Activated naive CD8-positive, alpha-beta T cell treated with anti-CD3 and anti-CD28 coated beads, Interleukin-2, amount 10 ng/mL, durations not matched to agents 7 days and 5 days (primary cell): Measurements from ENCODE around the gene ANKRD6. TPM values are rescaled to one million over a fixed set of nuclear protein-coding genes. Genes with fewer than 3 reads are reported as not detected.
"Not testable (repeated sequence)": the region's sequence is repeated elsewhere in the genome, so short reads cannot be mapped to it uniquely, and the experiment has no call there.

Source experiments
- ATAC-seq: fragments of 150-1000 bp; cut with Tn5 transposase; one replicate; pipeline ENCODE4 v1.10.0; 2021; ENCODE audit warnings: low read depth, moderate library complexity
- POLR2A ChIA-PET: fragments of 350-600 bp; sonication (Branson Sonifier 250); formaldehyde crosslinking; loops from one replicate; lab custom pipeline; 2021; ENCODE audit warnings: antibody characterized with exemption; lab: Charles Lee
- DNase-seq: peaks from one replicate; pipeline ENCODE4 v3.0.0; 2021
- H3K27ac Mint-ChIP-seq: one replicate; pipeline ENCODE4 v1.8.0; 2022; ENCODE audit warnings: mild to moderate bottlenecking, mixed read lengths
- H3K27me3 Mint-ChIP-seq: one replicate; pipeline ENCODE4 v1.8.0; 2022; ENCODE audit warnings: mild to moderate bottlenecking, moderate library complexity, mixed read lengths
- H3K36me3 Mint-ChIP-seq: one replicate; pipeline ENCODE4 v1.8.0; 2021; ENCODE audit warnings: mild to moderate bottlenecking, mixed read lengths
- H3K4me1 Mint-ChIP-seq: one replicate; pipeline ENCODE4 v1.8.0; 2021; ENCODE audit warnings: mixed read lengths
- H3K4me3 Mint-ChIP-seq: one replicate; pipeline ENCODE4 v1.8.0; 2022; ENCODE audit warnings: mild to moderate bottlenecking, moderate library complexity, mixed read lengths
- H3K9me3 Mint-ChIP-seq: one replicate; pipeline ENCODE4 v1.8.0; 2021; ENCODE audit warnings: mixed read lengths
- total RNA-seq, 2 experiments: library from RNA; stranded (reverse); gene quantifications; one replicate each; pipeline ENCODE4 v1.2.3, GENCODE V29; 2021

The ANKRD6 gene
- 10 to 100 TPM; 14.7 to 18.9 TPM for total RNA-seq

- POLR2A ChIA-PET: no interaction called here
- H3K4me3 Mint-ChIP-seq: peak within 1 kb of the TSS; percentile 87
- H3K36me3 Mint-ChIP-seq: no peaks in the 10 kb centered on the region
- no peaks in the 10 kb centered on the region for H3K9me3 Mint-ChIP-seq
- H3K4me1 Mint-ChIP-seq: peaks cover 19% of the 10 kb centered on the region
- ATAC-seq: peak; percentile 92
- H3K27ac Mint-ChIP-seq: peak within 1 kb of the TSS; percentile 74
- peaks cover 38% of the 10 kb centered on the region for H3K27me3 Mint-ChIP-seq
- DNase-seq: peak; percentile 98
Measured at GRCh38 chr6:89432875-89433251, at the start of gene ANKRD6. TSS of gene ANKRD6 (plus strand) at chr6:89433152. CDS start at chr6:89566977, 133,825 bp downstream.

GRCh38 chr6:89385156-89385667 lies 47.7 kb upstream of the ANKRD6 start:
- POLR2A ChIA-PET: no interaction called here
- ATAC-seq: no peak
- Mint-ChIP-seq H3K9me3 (no peaks in the 10 kb centered on the region), H3K4me1 (peaks cover 4% of the 10 kb centered on the region), H3K36me3 (peaks cover 2% of the 10 kb centered on the region), H3K27me3 (peaks cover 4% of the 10 kb centered on the region), H3K27ac (no peak overlapping the region), H3K4me3 (no peak overlapping the region)
- DNase-seq: no peak

DNA sequence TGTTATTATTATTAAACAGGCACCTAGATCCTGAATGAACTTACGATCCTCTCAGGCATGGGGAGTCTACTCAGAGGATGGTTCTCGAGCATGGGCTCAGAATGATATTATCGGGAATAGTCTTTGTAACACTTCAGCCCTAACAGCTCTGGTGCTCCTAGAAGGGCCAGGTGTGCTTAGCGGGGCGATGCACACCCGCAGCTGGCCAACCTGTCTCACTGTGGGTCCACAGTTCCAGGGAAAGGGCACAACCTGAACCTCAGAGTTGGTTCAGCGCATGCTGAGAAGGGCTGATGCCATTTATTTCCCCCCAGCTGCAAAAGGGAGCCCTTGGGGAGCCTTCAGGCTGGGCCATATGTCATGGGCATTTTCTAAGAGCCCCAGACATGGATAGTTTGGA lies 47.1 kb upstream of the ANKRD6 start:
- Mint-ChIP-seq H3K36me3 (peaks cover 2% of the 10 kb centered on the region), H3K4me3 (no peak overlapping the region), H3K9me3 (no peaks in the 10 kb centered on the region), H3K4me1 (peaks cover 4% of the 10 kb centered on the region), H3K27me3 (peaks cover 2% of the 10 kb centered on the region), H3K27ac (no peak overlapping the region)
- ATAC-seq: no peak
- DNase-seq: no peak
- POLR2A ChIA-PET: no interaction called here

DNA sequence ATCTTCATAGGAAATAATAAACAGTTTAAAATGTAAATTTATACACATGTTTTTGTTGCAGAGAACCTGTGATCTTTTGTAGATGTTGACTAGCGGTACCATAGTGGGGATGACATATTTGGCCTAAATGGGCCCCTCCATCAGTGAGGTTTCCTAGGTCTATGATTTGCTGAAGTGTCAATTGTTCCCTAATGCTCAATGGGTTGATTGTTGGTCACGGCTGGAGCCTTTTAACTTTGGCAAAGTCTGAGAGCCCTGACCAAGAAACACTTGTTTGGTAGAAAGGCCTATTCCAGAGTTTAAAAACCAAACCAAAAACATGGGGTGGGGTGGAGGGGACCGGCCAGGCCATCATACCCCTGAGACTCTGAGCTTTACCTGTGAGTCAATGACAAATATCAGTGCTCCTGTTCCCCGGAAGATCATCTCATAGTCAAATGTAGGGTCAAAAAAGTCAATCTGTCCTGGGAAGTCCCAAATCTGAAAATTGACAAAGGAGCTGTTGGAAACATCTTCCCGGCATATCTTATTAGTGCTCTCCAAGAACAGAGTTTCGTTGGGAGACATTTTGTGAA lies 45.9 kb upstream of the ANKRD6 start:
- DNase-seq: no peak
- Mint-ChIP-seq H3K27ac (peak overlapping the region; percentile 35), H3K4me1 (peaks cover 4% of the 10 kb centered on the region), H3K4me3 (no peak overlapping the region), H3K27me3 (no peaks in the 10 kb centered on the region), H3K9me3 (peaks cover 2% of the 10 kb centered on the region), H3K36me3 (peaks cover 2% of the 10 kb centered on the region)
- ATAC-seq: no peak
- POLR2A ChIA-PET: no interaction called here

GRCh38 chr6:89387516-89388201 lies 45.3 kb upstream of the ANKRD6 start:
- H3K27ac Mint-ChIP-seq: peak overlapping the region; percentile 35
- no peak overlapping the region for H3K4me3 Mint-ChIP-seq
- H3K4me1 Mint-ChIP-seq: peaks cover 4% of the 10 kb centered on the region
- no peaks in the 10 kb centered on the region for H3K27me3 Mint-ChIP-seq
- DNase-seq (no peak), ATAC-seq (no peak)
- POLR2A ChIA-PET: no interaction called here
- H3K9me3 Mint-ChIP-seq: peaks cover 2% of the 10 kb centered on the region
- peaks cover 2% of the 10 kb centered on the region for H3K36me3 Mint-ChIP-seq

DNA sequence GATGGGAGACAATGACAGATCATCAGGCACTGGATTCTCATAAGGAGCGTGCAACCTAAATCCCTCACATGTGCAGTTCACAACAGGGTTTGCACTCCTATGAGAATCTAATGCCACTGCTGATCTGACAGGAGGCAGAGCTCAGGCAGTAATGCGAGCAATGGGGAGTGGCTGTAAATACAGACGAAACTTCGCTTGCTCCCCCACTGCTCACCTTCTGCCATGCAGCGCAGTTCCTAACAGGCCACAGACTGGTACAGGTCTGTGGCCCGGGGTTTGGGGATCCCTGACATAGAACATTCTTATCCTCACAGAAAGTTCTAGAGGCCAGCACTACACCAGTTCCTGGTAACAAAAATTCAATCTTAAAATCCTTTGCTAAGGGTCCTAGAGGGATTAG lies 44.1 kb upstream of the ANKRD6 start:
- DNase-seq (no peak), ATAC-seq (no peak)
- peaks cover 9% of the 10 kb centered on the region for H3K36me3 Mint-ChIP-seq
- no peaks in the 10 kb centered on the region for H3K27me3 Mint-ChIP-seq
- peaks cover 8% of the 10 kb centered on the region for H3K9me3 Mint-ChIP-seq
- H3K4me1 Mint-ChIP-seq: peaks cover 4% of the 10 kb centered on the region
- POLR2A ChIA-PET: interaction anchor here (0.6 kb wide), 1 partner anchor 220 kb away, joined by 4 read pairs; no protein-coding TSS in a partner anchor
- H3K27ac Mint-ChIP-seq: no peak overlapping the region
- no peak overlapping the region for H3K4me3 Mint-ChIP-seq

- peaks cover 9% of the 10 kb centered on the region for H3K9me3 Mint-ChIP-seq
- H3K27ac Mint-ChIP-seq: no peak overlapping the region
- no peaks in the 10 kb centered on the region for H3K27me3 Mint-ChIP-seq
- no peaks in the 10 kb centered on the region for H3K4me1 Mint-ChIP-seq
- no peak overlapping the region for H3K4me3 Mint-ChIP-seq
- H3K36me3 Mint-ChIP-seq: peaks cover 8% of the 10 kb centered on the region
- no peak for DNase-seq
- POLR2A ChIA-PET: no interaction called here
- no peak for ATAC-seq
Measured at GRCh38 chr6:89392823-89393222, 40.1 kb upstream of the ANKRD6 start.

DNA sequence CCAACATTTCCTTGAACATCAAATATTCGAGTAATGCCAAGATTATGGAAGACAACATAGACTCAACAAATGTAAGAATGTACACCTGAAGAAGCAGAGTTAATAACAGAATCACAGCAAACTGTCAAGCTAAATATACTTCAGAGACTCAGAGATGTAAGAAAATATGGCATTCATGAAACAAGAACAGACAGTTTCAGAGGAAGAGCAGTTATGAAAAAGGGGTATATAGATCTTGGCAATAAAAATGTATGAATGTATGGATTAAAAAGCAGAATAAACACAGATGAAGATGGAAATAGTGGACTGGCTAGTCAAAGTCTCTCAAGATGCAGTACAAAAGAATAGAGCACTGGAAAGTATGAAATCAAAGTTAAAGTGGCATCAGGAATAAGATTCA lies 39.3 kb upstream of the ANKRD6 start:
- DNase-seq (no peak), ATAC-seq (no peak)
- POLR2A ChIA-PET: no interaction called here
- Mint-ChIP-seq H3K27ac (no peak overlapping the region), H3K9me3 (peaks cover 9% of the 10 kb centered on the region), H3K4me3 (no peak overlapping the region), H3K4me1 (no peaks in the 10 kb centered on the region), H3K27me3 (no peaks in the 10 kb centered on the region), H3K36me3 (peaks cover 8% of the 10 kb centered on the region)

- H3K4me1 Mint-ChIP-seq, H3K36me3 Mint-ChIP-seq, H3K4me3 Mint-ChIP-seq, POLR2A ChIA-PET, ATAC-seq, H3K27me3 Mint-ChIP-seq, H3K9me3 Mint-ChIP-seq, H3K27ac Mint-ChIP-seq, DNase-seq: not testable (repeated sequence)
Measured at GRCh38 chr6:89397884-89398283, 35.1 kb upstream of the ANKRD6 start.

GRCh38 chr6:89398762-89399525 lies 34.0 kb upstream of the ANKRD6 start:
- Mint-ChIP-seq H3K36me3 (no peaks in the 10 kb centered on the region), H3K27me3 (no peaks in the 10 kb centered on the region), H3K9me3 (no peaks in the 10 kb centered on the region), H3K4me1 (no peaks in the 10 kb centered on the region), H3K4me3 (no peak overlapping the region), H3K27ac (no peak overlapping the region)
- POLR2A ChIA-PET: no interaction called here
- no peak for DNase-seq
- no peak for ATAC-seq

DNA sequence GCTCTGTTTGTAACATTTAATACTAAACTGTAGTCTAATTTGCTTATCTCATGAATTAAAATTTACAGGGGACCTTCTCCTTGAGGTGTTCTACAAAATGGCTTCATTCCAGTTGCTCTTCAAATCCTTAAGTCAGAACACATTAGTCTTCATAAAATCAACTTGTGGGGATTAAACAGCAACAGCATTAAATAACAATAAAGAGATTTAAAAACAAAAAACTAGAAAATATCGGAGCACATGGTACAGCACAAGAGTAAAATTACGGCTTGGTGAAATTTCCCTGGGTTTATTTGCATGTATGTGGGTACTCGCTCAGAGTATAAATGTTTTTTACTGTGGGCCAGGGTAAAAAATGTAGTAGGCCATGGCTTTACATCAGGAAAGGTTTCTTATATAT lies 32.9 kb upstream of the ANKRD6 start:
- ATAC-seq: no peak
- DNase-seq: no peak
- Mint-ChIP-seq H3K4me3 (no peak overlapping the region), H3K9me3 (no peaks in the 10 kb centered on the region), H3K36me3 (no peaks in the 10 kb centered on the region), H3K4me1 (peaks cover 2% of the 10 kb centered on the region), H3K27ac (no peak overlapping the region), H3K27me3 (no peaks in the 10 kb centered on the region)
- POLR2A ChIA-PET: no interaction called here

GRCh38 chr6:89400912-89401399 lies 32.0 kb upstream of the ANKRD6 start:
- DNase-seq: no peak
- H3K27ac Mint-ChIP-seq: no peak overlapping the region
- H3K9me3 Mint-ChIP-seq: no peaks in the 10 kb centered on the region
- H3K36me3 Mint-ChIP-seq: no peaks in the 10 kb centered on the region
- POLR2A ChIA-PET: no interaction called here
- peaks cover 2% of the 10 kb centered on the region for H3K4me1 Mint-ChIP-seq
- ATAC-seq: no peak
- peaks cover under 1% of the 10 kb centered on the region for H3K27me3 Mint-ChIP-seq
- H3K4me3 Mint-ChIP-seq: no peak overlapping the region

GRCh38 chr6:89402776-89403175 lies 30.2 kb upstream of the ANKRD6 start:
- Mint-ChIP-seq H3K27ac (no peak overlapping the region), H3K9me3 (no peaks in the 10 kb centered on the region), H3K36me3 (no peaks in the 10 kb centered on the region), H3K27me3 (peaks cover 8% of the 10 kb centered on the region), H3K4me1 (peaks cover 10% of the 10 kb centered on the region), H3K4me3 (no peak overlapping the region)
- POLR2A ChIA-PET: interaction anchor here (0.6 kb wide), 1 partner anchor 450 kb away, joined by 3 read pairs; no protein-coding TSS in a partner anchor
- ATAC-seq (no peak), DNase-seq (no peak)
